HG03280 (cell line): ENCODE data around the gene EVA1C.
"Not testable (repeated sequence)": the region's sequence is repeated elsewhere in the genome, so short reads cannot be mapped to it uniquely, and the experiment has no call there.

ENCODE experiments used
- ATAC-seq: cut with Tn5 transposase; IDR thresholded peaks from one replicate; pipeline ENCODE4 v1.9.1; 2021; ENCODE audit warnings: mild to moderate bottlenecking, moderate library complexity; ENCODE audit not compliant: unreplicated experiment

EVA1C gene

DNA sequence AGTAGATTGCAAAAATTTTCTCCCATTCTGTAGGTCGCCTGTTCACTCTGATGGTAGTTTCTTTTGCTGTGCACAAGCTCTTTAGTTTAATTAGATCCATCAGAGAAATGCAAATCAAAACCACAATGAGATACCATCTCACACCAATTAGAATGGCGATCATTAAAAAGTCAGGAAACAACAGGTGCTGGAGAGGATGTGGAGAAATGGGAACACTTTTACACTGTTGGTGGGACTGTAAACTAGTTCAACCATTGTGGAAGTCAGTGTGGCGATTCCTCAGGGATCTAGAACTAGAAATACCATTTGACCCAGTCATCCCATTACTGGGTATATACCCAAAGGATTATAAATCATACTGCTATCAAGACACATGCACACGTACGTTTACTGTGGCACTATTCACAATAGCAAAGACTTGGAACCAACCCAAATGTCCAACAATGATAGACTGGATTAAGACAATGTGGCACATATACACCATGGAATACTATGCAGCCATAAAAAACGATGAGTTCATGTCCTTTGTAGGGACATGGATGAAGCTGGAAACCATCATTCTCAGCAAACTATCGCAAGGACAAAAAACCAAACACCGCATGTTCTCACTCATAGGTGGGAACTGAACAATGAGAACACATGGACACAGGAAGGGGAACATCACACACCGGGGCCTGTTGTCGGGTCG is 21.8 kb upstream of the EVA1C start:
- ATAC-seq = not testable (repeated sequence)

- no peak for ATAC-seq
Measured at GRCh38 chr21:32391755-32392154, 20.8 kb upstream of the EVA1C start.

DNA sequence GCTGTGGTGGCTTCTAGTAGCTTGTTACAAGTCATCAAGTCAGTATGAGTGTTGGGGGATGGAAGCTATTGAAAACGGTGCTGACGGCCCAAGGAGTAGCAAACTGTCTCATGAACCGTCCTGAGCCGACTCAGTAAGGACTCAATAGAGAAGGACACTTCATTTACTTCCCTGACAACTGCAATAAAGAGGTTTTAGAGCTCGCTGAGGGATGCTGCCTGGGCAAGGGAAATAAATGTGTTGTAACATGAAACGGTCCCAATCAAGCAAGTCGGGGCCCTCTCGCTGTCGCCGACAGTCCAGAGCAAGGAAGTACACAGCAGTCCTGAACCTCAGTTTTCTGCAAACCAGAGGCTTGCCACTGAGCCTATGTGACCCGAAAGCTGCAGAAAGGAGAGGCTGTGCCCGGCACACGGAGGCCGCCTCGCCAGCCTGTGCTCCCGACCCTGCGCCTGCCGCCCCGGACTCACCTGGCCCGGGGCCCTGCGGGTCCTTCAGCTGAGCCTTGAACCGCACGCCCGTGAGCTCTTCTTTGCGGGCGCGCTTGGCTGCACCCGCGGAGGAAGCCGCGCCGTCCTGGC is 20.1 kb upstream of the EVA1C start:
- ATAC-seq = peak; percentile 29

DNA sequence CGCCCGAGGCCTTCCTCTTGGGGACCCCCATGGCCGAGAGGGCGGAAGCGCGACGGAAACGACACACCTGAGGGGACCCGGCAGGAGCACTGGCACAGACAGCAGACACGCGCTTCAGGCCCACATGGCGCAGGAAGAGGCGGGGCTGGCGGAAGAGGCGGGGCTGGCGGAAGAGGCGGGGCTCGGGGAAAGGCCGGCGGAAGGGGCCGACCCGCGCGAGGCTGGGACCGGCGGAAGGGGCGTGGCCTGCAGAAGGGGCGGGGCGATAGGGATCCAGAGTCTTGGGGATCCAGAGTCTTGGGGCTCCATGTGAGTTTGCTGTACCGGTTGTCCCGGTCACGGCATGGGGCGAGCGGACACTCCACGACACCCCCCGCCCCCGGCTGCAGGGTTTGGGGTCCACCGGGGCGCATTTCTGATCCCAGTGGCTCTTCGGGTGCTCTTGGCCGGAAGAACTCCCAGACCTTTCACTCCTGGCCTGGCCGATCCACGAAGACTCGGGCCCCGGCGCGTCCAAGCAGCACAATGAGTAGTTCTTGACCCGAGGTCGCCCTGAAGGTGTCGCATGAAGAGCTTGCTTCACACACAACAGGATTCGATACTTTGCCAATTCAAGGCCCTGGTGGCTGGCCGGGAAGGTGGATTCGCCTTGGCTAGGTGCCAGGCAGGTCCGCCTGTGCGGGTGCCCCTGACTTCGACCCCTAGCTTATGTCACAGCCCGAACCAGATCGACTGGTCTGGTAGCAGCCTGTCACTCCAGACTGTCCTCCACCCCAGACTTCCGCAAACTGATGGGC is 19.4 kb upstream of the EVA1C start, which contains the start of gene URB1:
Gene URB1, minus strand, starts transcription at position 133 of the 797 bp plus-strand sequence. Its CDS starts 102 bp downstream, at position 31.
- ATAC-seq = peak; percentile 95

- no peak for ATAC-seq
Measured at GRCh38 chr21:32393677-32394001, 18.9 kb upstream of the EVA1C start.

DNA sequence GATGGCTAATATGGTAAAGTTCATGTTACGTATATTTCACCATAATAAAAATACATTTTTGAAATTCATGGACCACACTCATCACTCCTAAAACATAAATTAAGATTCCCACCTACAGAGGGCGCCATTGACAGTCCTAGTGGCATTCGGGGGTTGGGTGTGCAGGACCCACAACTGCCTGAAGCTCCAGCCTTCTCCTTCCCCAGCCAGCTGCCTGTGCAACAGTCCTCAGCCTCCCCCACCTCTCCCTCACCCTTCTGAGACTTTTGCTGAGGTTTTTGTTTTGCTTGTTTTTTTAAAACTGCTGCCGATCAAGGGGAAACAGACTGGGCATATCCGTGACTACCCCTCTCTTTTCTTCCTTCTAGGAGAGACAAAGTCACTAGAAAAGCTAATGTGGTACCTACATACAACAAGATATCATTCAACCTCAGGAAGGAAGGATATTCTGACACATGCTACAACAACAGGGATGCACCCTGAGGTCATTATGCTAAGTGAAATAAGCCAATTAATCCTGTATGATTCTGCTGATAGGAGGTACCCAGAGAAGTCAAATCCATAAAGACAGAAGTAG is 9.2 kb upstream of the EVA1C start:
- ATAC-seq = no peak

DNA sequence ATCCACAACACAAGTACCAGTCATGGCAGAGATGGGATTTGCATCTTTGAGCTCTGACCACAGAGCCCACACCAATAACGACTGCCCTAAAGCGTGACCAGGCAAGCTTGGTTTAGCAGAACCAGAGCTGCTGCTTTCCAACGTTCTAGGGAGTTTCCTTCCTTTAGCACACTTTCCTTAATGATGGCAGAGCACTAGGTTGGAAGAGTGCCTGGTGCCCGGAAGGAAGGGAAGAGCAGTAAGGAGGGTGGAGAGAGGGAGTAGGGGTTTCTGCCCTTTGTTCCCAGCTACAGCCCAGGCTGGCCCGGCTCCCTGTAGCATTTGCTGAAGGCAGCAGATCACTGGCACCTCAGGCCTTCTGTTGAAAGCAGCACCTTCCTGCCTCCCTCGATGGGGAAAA is 6.1 kb upstream of the EVA1C start:
- ATAC-seq = no peak

GRCh38 chr21:32410291-32410690 is 2.2 kb upstream of the EVA1C start:
- no peak for ATAC-seq

- no peak for ATAC-seq
Measured at GRCh38 chr21:32410916-32411315, 1.6 kb upstream of the EVA1C start.

DNA sequence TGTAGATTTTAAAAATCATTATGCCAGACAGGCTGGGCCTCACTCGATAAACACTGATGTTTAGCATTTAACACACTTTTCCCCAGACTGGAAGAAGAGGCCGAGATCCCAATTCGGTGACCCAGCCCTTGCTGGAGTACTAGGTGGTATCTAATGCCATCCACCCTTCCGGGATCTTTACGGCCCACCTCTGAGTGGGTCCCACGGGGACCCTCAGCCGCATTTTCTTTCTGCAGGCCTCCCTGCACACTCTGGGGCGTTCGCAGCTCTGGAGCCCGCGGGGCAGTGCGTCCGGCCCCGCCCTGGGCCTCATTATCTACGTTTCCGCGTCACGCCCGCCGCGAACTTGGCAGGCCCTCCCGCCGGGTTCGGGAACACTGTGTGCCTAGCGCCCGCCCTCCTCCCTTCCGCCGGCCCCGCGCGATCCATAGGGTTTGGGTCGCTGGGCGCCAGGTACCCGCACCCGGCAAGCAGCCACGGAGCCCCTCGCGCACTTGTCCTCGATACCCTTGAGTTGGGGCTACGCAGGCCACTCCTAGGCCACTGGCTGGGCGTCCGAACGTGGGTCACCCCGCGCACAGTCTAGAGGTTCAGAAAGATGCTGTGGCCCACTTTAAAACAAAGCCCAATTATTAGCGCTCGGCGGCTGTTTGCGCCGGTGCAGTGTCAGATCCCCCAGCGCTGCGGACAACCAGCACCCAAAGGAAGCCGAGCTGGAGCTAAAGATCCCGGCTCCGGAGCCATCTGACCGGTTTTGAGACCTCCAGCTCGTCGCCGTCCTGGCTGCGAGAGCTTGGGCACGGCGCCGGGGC is 950 bp upstream of the EVA1C start:
- no peak for ATAC-seq

DNA sequence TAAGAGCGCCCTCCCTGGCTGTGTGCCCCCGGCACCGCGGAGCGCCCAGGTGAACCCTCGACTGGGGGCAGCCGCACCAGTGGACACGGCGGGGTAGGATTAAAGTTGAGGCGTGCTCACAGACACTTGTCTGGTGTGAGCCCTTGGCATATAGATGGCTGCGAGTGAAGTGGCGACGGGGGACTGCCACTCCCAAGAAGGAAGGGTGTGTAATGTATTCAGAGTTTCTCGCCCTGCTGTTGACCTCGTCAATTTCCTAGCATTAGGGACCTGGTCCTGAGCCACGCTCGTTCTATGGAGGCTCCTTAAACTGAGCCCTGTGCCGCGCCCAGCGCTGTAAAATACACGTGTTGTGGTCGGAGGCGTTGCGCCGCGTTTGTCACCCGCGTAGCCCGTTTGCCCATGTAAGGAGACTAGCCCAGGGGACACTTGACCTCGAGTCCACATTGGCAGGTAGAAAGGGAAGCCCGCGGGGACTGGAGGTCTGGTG is 554 bp downstream of the EVA1C start:
- no peak for ATAC-seq

GRCh38 chr21:32413697-32414578 is 1.4 kb downstream of the EVA1C start:
- ATAC-seq = no peak

GRCh38 chr21:32414579-32415358 is 2.3 kb downstream of the EVA1C start:
- no peak for ATAC-seq

DNA sequence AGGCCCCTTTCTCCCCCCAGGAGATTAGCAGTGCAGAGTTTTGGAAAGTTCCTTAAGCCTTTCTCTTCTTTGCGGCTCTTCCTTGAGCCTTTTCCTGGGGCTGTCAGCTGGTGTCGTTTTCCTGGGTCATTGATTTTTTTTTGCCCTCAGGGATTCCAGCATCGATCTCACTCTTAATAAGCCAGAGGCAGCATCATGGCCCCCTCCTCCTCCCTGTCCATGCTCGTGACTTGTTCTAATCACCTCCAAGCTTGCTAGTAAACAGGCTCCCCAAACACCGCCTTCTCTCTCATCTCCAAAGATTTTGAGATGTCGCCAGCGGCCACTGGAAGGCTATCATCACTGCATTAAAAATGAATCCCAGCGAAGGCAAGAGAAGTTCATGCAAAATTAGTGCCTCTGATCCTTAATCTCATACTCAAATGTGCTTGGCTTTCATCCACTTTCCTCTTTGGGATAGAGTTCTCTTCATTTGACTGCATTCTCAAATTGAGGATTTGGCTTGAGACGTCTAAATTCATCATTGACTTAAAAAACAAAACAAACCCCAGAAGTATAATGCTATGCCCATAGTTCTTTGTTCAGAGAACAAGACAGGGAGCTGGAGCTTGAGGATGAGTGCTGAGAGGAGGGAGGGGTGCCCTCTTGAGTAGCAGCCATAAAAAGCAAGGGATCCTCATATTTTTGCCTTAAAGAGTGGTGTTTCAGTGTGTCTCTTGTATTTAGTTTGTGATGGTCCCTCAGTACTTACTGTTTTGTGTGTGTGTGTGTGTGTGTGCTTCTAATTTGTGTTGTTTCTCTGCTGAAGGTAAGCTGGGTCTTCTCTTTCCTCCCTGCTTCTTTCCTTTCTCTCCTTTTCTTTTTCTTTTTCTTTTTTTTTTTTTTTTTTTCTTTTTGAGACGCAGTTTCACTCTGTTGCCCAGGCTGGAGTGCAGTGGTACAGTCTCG is 3.2 kb downstream of the EVA1C start:
- no peak for ATAC-seq

DNA sequence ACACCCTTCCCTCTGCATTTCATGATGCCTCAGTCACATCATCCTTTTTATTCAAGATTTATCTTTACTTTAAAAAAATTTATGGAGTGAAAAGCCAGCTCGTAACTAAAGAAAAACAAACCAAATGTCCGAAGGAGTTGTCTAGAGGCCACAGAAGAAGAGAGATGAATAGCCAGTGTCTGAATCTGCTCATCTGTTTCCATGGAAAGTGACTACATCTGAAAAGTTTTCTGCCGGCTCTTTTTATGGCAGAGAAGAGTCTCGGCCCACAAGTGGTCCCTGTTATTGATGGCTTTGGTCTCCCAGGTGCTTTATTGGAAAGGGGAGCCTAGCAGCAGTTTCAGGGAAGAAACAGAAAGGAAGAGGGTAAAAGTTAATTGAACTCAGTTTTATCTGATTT is 5.6 kb downstream of the EVA1C start:
- no peak for ATAC-seq

DNA sequence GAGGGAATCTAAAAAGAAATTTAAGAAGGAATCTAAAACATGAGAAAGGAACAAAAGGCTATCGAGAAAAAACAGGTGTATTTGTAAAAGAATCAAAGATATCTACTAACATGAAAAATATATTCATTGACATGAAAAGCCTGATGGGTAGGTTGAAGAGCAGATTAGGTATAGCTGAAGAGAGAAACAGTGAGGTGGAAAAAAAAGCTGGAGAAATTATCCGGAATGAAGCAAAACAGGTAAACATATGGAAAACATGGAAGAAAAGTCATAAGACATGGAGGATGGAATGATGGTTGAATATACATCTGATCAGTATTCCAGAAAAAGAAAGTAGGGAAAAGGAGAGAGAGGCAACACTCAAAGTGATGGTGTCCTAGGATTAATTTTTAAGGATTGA is 9.6 kb downstream of the EVA1C start:
- no peak for ATAC-seq

DNA sequence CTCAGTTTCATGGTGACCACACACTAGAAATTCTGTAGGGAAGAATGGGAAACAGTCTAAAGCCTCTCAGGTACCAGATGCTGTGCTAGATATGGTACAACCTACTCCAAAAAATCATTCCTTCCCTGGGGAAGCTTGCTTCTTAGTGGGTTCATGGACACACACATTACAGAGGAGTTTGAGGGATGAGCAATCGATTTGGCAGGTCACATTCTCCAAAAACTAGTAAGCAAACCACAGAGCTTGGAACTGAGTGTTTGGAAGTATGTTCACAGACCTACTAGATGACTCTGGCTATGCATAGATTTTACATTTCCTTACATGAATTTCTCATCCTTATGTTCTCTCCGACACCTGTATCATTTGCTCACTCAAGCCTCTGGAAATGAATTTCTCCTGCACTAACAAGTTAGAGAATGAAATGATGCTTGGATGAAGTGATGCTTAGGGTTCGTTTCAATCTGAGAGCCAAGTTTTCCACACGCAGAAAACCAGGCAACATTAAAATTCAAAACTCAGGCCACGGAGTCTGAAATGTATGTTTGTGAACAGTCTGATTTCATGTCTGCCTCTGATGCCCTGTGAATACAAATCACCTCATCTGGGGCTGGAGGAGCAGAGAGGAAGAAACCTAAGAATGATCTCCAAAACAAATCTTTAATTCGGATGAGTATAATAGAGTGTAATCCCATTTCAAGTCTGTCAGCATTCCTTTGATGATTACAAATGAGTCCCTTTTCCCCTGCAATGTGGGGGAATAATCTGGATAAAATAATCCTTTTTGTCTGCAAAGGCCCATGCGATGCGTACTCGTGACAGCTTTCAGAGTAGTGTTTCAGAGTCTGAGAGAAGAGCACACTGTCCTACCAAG is 11.0 kb downstream of the EVA1C start:
- no peak for ATAC-seq
